ENCODE results near the gene ITGA2B.
"Not testable (repeated sequence)": the region's sequence is repeated elsewhere in the genome, so short reads cannot be mapped to it uniquely, and the experiment has no call there.

The ITGA2B gene

GRCh38 chr17:44396946-44397345, 7.5 kb upstream of the ITGA2B start:
- DNase-seq = no peak
- TF ChIP-seq CTCF (IDR thresholded peaks at IDR 0.05; ENCODE audit: low read depth, low read length) = no peak
- H3K36me3 ChIP-seq = peaks cover 50% of the 10 kb centered on the region

GRCh38 chr17:44394833-44395232, 5.4 kb upstream of the ITGA2B start:
- H3K27me3 ChIP-seq (ENCODE audit: insufficient read depth, low read depth, severe bottlenecking) = no peaks in the 10 kb centered on the region
- no peak overlapping the region for H3K4me3 ChIP-seq (ENCODE audit: low read depth, low read length)
- TF ChIP-seq CTCF (IDR thresholded peaks at IDR 0.05; ENCODE audit: low read depth, low read length) = no peak
- H3K9me3 ChIP-seq (ENCODE audit: severe bottlenecking) = no peaks in the 10 kb centered on the region
- H3K27ac ChIP-seq = no peak overlapping the region
- H3K36me3 ChIP-seq = peaks cover 28% of the 10 kb centered on the region
- no peak for DNase-seq

More at GRCh38 chr17:44396946-44397345, 7.5 kb upstream of the ITGA2B start:
- Histone ChIP-seq H3K4me3 (ENCODE audit: low read depth, low read length) (no peak overlapping the region), H3K27me3 (ENCODE audit: insufficient read depth, low read depth, severe bottlenecking) (no peaks in the 10 kb centered on the region), H3K9me3 (ENCODE audit: severe bottlenecking) (no peaks in the 10 kb centered on the region), H3K27ac (no peak overlapping the region)

- not testable (repeated sequence) for H3K4me3 ChIP-seq (ENCODE audit: low read depth, low read length); H3K27ac ChIP-seq; H3K9me3 ChIP-seq (ENCODE audit: severe bottlenecking); H3K27me3 ChIP-seq (ENCODE audit: insufficient read depth, low read depth, severe bottlenecking)
- peak; percentile 11 for DNase-seq
- peaks cover 21% of the 10 kb centered on the region for H3K36me3 ChIP-seq
Measured at GRCh38 chr17:44394112-44394511, 4.7 kb upstream of the ITGA2B start.

- H3K4me3 ChIP-seq (ENCODE audit: low read depth, low read length) = no peak overlapping the region
- H3K27ac ChIP-seq = no peak overlapping the region
- peaks cover 6% of the 10 kb centered on the region for H3K9me3 ChIP-seq (ENCODE audit: severe bottlenecking)
- no peaks in the 10 kb centered on the region for H3K36me3 ChIP-seq
- no peak for DNase-seq
- no peak for TF ChIP-seq CTCF (IDR thresholded peaks at IDR 0.05; ENCODE audit: low read depth, low read length)
- no peaks in the 10 kb centered on the region for H3K27me3 ChIP-seq (ENCODE audit: insufficient read depth, low read depth, severe bottlenecking)
Measured at GRCh38 chr17:44390250-44390870, 911 bp upstream of the ITGA2B start.

- no peak for TF ChIP-seq CTCF (IDR thresholded peaks at IDR 0.05; ENCODE audit: low read depth, low read length)
- DNase-seq = no peak
Measured at GRCh38 chr17:44389723-44390202, 314 bp upstream of the ITGA2B start.

GRCh38 chr17:44387804-44388203, 1.6 kb downstream of the ITGA2B start:
- peaks cover 17% of the 10 kb centered on the region for H3K9me3 ChIP-seq (ENCODE audit: severe bottlenecking)
- no peak overlapping the region for H3K4me3 ChIP-seq (ENCODE audit: low read depth, low read length)
- H3K36me3 ChIP-seq = no peaks in the 10 kb centered on the region
- H3K27ac ChIP-seq = no peak overlapping the region
- no peak for DNase-seq
- no peaks in the 10 kb centered on the region for H3K27me3 ChIP-seq (ENCODE audit: insufficient read depth, low read depth, severe bottlenecking)
- no peak for TF ChIP-seq CTCF (IDR thresholded peaks at IDR 0.05; ENCODE audit: low read depth, low read length)

More at GRCh38 chr17:44389723-44390202, 314 bp upstream of the ITGA2B start:
- no peaks in the 10 kb centered on the region for H3K27me3 ChIP-seq (ENCODE audit: insufficient read depth, low read depth, severe bottlenecking)
- H3K27ac ChIP-seq = no peak overlapping the region
- no peaks in the 10 kb centered on the region for H3K36me3 ChIP-seq
- peaks cover 6% of the 10 kb centered on the region for H3K9me3 ChIP-seq (ENCODE audit: severe bottlenecking)
- no peak overlapping the region for H3K4me3 ChIP-seq (ENCODE audit: low read depth, low read length)
